SU-DHL-6 (cell line): ENCODE data around the gene RPL35.

Source experiments
- H2AFZ ChIP-seq: fragments of 200-600 bp; sonication (generic); 2 replicates; pipeline ENCODE4 v1.6.1; 2014; ENCODE audit warnings: low read depth, mild to moderate bottlenecking, moderate library complexity, mixed read lengths, antibody characterized with exemption, low read length; ENCODE audit not compliant: severe bottlenecking
- H3F3A ChIP-seq: fragments of 200-600 bp; shearing (Covaris generic); 2 replicates; pipeline ENCODE4 v1.6.0; 2016; ENCODE audit warnings: antibody characterized with exemption, mild to moderate bottlenecking; ENCODE audit not compliant: insufficient read depth
- H3K27ac ChIP-seq: fragments of 200-600 bp; sonication (generic); 2 replicates; pipeline ENCODE4 v1.5.1; 2016; ENCODE audit warnings: low read depth, mild to moderate bottlenecking, low read length, moderate library complexity, mixed read lengths
- H3K27me3 ChIP-seq: fragments of 200-600 bp; sonication (generic), shearing (Covaris generic); 2 replicates; pipeline ENCODE4 v1.6.0; 2014; ENCODE audit warnings: mild to moderate bottlenecking, low read length
- H3K36me3 ChIP-seq: fragments of 200-600 bp; sonication (generic); 2 replicates; pipeline ENCODE4 v1.6.1; 2014; ENCODE audit warnings: mild to moderate bottlenecking, low read length, mixed read lengths
- H3K4me2 ChIP-seq: fragments of 300-600, 200-600 bp; shearing (Covaris generic), sonication (generic); 2 replicates; pipeline ENCODE4 v1.6.0; 2014; ENCODE audit warnings: low read length, low read depth, mild to moderate bottlenecking; ENCODE audit not compliant: poor library complexity, severe bottlenecking
- H3K4me3 ChIP-seq: fragments of 200-600 bp; sonication (generic); 2 replicates; pipeline ENCODE4 v1.5.1; 2014; ENCODE audit warnings: antibody characterized with exemption, low read length, mild to moderate bottlenecking, mixed read lengths; ENCODE audit not compliant: insufficient read depth, poor library complexity, severe bottlenecking
- H3K79me2 ChIP-seq: fragments of 200-600 bp; sonication (generic); 2 replicates; pipeline ENCODE4 v1.6.1; 2014; ENCODE audit warnings: mild to moderate bottlenecking, low read length, moderate library complexity; ENCODE audit not compliant: insufficient read depth
- H3K9ac ChIP-seq: fragments of 200-600 bp; sonication (generic); 2 replicates; pipeline ENCODE4 v1.7.0; 2014; ENCODE audit warnings: mild to moderate bottlenecking, low read length
- H3K9me2 ChIP-seq: fragments of 200-600 bp; sonication (generic); replicated peaks from 2 replicates; pipeline ENCODE4 v1.6.1; 2014; ENCODE audit warnings: low read length; ENCODE audit not compliant: insufficient read depth
- H3K9me3 ChIP-seq: fragments of 200-600 bp; sonication (generic); 2 replicates; pipeline ENCODE4 v1.6.1; 2014; ENCODE audit warnings: low read length, mixed read lengths; ENCODE audit not compliant: insufficient read depth
- H4K20me1 ChIP-seq: fragments of 200-600 bp; sonication (generic); 2 replicates; pipeline ENCODE4 v1.6.1; 2014; ENCODE audit warnings: low read depth, mild to moderate bottlenecking, antibody characterized with exemption, low read length, moderate library complexity, mixed read lengths
- CTCF ChIP-seq: fragments of 200-600 bp; sonication (generic); IDR thresholded peaks from one replicate; pipeline ENCODE4 v1.5.1; 2017; ENCODE audit warnings: antibody characterized with exemption, mild to moderate bottlenecking, low read length, moderate library complexity; ENCODE audit not compliant: insufficient read depth, poor library complexity, severe bottlenecking
- EZH2phosphoT487 ChIP-seq: fragments of 200-600 bp; sonication (generic), shearing (Covaris generic); conservative IDR thresholded peaks from 2 replicates; pipeline ENCODE4 v1.6.1; 2018; ENCODE audit warnings: mild to moderate bottlenecking, antibody characterized with exemption, low read length, moderate library complexity, mixed read lengths

RPL35 gene

GRCh38 chr9:124885551-124885950 is 23.8 kb upstream of the RPL35 start:
- no peak overlapping the region for H3K27ac ChIP-seq
- TF ChIP-seq EZH2phosphoT487 (no peak), CTCF (no peak)
- H3K27me3 ChIP-seq: no peaks in the 10 kb centered on the region
- no peaks in the 10 kb centered on the region for H3K36me3 ChIP-seq
- no peak overlapping the region for H3K9ac ChIP-seq
- no peaks in the 10 kb centered on the region for H3K9me2 ChIP-seq
- H4K20me1 ChIP-seq: no peaks in the 10 kb centered on the region
- H2AFZ ChIP-seq: no peak overlapping the region
- no peaks in the 10 kb centered on the region for H3F3A ChIP-seq
- H3K9me3 ChIP-seq: no peaks in the 10 kb centered on the region
- no peak overlapping the region for H3K4me3 ChIP-seq
- H3K4me2 ChIP-seq: no peak overlapping the region
- H3K79me2 ChIP-seq: no peaks in the 10 kb centered on the region

- TF ChIP-seq CTCF (no peak), EZH2phosphoT487 (no peak)
Observed at GRCh38 chr9:124884376-124884775, 22.6 kb upstream of the RPL35 start.

GRCh38 chr9:124882231-124882630 is 20.5 kb upstream of the RPL35 start:
- Histone ChIP-seq H3F3A (peaks cover 17% of the 10 kb centered on the region), H3K27ac (no peak overlapping the region), H3K27me3 (no peaks in the 10 kb centered on the region), H2AFZ (no peak overlapping the region), H3K9me3 (no peaks in the 10 kb centered on the region), H4K20me1 (no peaks in the 10 kb centered on the region), H3K4me3 (no peak overlapping the region), H3K79me2 (no peaks in the 10 kb centered on the region), H3K36me3 (peaks cover 3% of the 10 kb centered on the region; the same call in 1 of the 2 replicates), H3K9me2 (no peaks in the 10 kb centered on the region), H3K4me2 (no peak overlapping the region), H3K9ac (no peak overlapping the region)
- TF ChIP-seq EZH2phosphoT487 (no peak), CTCF (no peak)

More at GRCh38 chr9:124884376-124884775, 22.6 kb upstream of the RPL35 start:
- H3K4me3 ChIP-seq: no peak overlapping the region
- no peak overlapping the region for H3K27ac ChIP-seq
- H3K9me3 ChIP-seq: no peaks in the 10 kb centered on the region
- H4K20me1 ChIP-seq: no peaks in the 10 kb centered on the region
- H3F3A ChIP-seq: peaks cover 6% of the 10 kb centered on the region; the same call in 1 of the 2 replicates
- no peak overlapping the region for H2AFZ ChIP-seq
- no peak overlapping the region for H3K4me2 ChIP-seq
- H3K9ac ChIP-seq: no peak overlapping the region
- no peaks in the 10 kb centered on the region for H3K36me3 ChIP-seq
- H3K9me2 ChIP-seq: no peaks in the 10 kb centered on the region
- no peaks in the 10 kb centered on the region for H3K79me2 ChIP-seq
- no peaks in the 10 kb centered on the region for H3K27me3 ChIP-seq
